ENCODE results near the gene SPSB4.

Gene SPSB4

GRCh38 chr3:141085343-141086070 is 34.4 kb downstream of the SPSB4 start:
- no peak overlapping the region for H3K27ac ChIP-seq
- no peak for TF ChIP-seq CTCF (IDR thresholded peaks at IDR 0.05)
- TF ChIP-seq ZFX (IDR thresholded peaks at IDR 0.05; ENCODE audit: borderline replicate concordance): no peak

GRCh38 chr3:141086188-141086587 is 35.0 kb downstream of the SPSB4 start:
- H3K27ac ChIP-seq: no peak overlapping the region
- no peak for TF ChIP-seq ZFX (IDR thresholded peaks at IDR 0.05; ENCODE audit: borderline replicate concordance)
- TF ChIP-seq CTCF (IDR thresholded peaks at IDR 0.05): no peak

- TF ChIP-seq CTCF (IDR thresholded peaks at IDR 0.05): no peak
- TF ChIP-seq ZFX (IDR thresholded peaks at IDR 0.05; ENCODE audit: borderline replicate concordance): no peak
Measured at GRCh38 chr3:141087076-141087777, 36.1 kb downstream of the SPSB4 start.

GRCh38 chr3:141087778-141088130 is 36.6 kb downstream of the SPSB4 start:
- no peak overlapping the region for H3K27ac ChIP-seq
- TF ChIP-seq CTCF (IDR thresholded peaks at IDR 0.05): no peak
- TF ChIP-seq ZFX (IDR thresholded peaks at IDR 0.05; ENCODE audit: borderline replicate concordance): no peak

More at GRCh38 chr3:141087076-141087777, 36.1 kb downstream of the SPSB4 start:
- no peak overlapping the region for H3K27ac ChIP-seq

- no peak for TF ChIP-seq ZFX (IDR thresholded peaks at IDR 0.05; ENCODE audit: borderline replicate concordance)
- TF ChIP-seq CTCF (IDR thresholded peaks at IDR 0.05): no peak
- no peak overlapping the region for H3K27ac ChIP-seq
Measured at GRCh38 chr3:141089339-141090152, 38.4 kb downstream of the SPSB4 start.

GRCh38 chr3:141091426-141091825 is 40.3 kb downstream of the SPSB4 start:
- H3K27ac ChIP-seq: no peak overlapping the region
- no peak for TF ChIP-seq ZFX (IDR thresholded peaks at IDR 0.05; ENCODE audit: borderline replicate concordance)
- TF ChIP-seq CTCF (IDR thresholded peaks at IDR 0.05): no peak
